Heart right ventricle (tissue), 16 donors: ENCODE results near the gene CDC42BPG. TPM values are rescaled to one million over a fixed set of nuclear protein-coding genes. Genes with fewer than 3 reads are reported as not detected.

Experiments used
- ATAC-seq, 8 donors: fragments of 200-7000 bp; cut with Tn5 transposase; one replicate each; pipeline ENCODE4 v1.9.1; 2020; ENCODE audit warnings: mild to moderate bottlenecking in 8 of 8, moderate library complexity in 8 of 8, moderate number of reproducible peaks in 1 of 8
- DNase-seq, 2 donors: peaks; one replicate each; pipeline ENCODE4 v3.0.0-alpha.2; 2020
- H3K27ac ChIP-seq, 10 donors: fragments of 200-600 bp; sonication (generic) in 2 of 10; one replicate each; pipeline versions ENCODE4 v1.5.0 to v1.8.0; 2020 to 2022; ENCODE audit warnings: mild to moderate bottlenecking in 3 of 10
- H3K27me3 ChIP-seq, 7 donors: fragments of 200-600 bp; one replicate each; pipeline ENCODE4 v1.8.0; 2021 to 2022; ENCODE audit warnings: mild to moderate bottlenecking in 2 of 7
- H3K36me3 ChIP-seq, 9 donors: fragments of 200-600 bp; sonication (generic) in 1 of 9; one replicate each; pipeline versions ENCODE4 v1.5.0 to v1.8.0; 2020 to 2022; ENCODE audit warnings: mild to moderate bottlenecking in 2 of 9
- H3K4me1 ChIP-seq, 9 donors: fragments of 200-600 bp; sonication (generic) in 1 of 9; one replicate each; pipeline versions ENCODE4 v1.5.0 to v1.8.0; 2020 to 2022; ENCODE audit warnings: mild to moderate bottlenecking in 4 of 9
- H3K4me3 ChIP-seq, 10 donors: fragments of 200-600 bp; sonication (generic) in 2 of 10; one replicate each; pipeline versions ENCODE4 v1.5.0 to v1.8.0; 2020 to 2022; ENCODE audit warnings: mild to moderate bottlenecking in 7 of 10, moderate library complexity in 2 of 10
- H3K9me3 ChIP-seq, 11 donors: fragments of 200-600 bp in 10 of 11; sonication (generic) in 2 of 11; one replicate each; pipeline versions ENCODE4 v1.5.0 to v1.8.0; 2013 to 2022; ENCODE audit warnings: mild to moderate bottlenecking in 2 of 11, control low read depth in 1 of 11, moderate library complexity in 1 of 11
- CTCF ChIP-seq, 9 donors: fragments of 200-600 bp; sonication (generic) in 2 of 9; IDR thresholded peaks; one replicate each; pipeline versions ENCODE4 v1.5.0 to v1.8.0; 2021 to 2022; ENCODE audit warnings: antibody characterized with exemption in 9 of 9, mild to moderate bottlenecking in 5 of 9, moderate library complexity in 1 of 9
- WGBS, 2 donors: extraction: QIAGEN DNeasy Blood & Tissue Kit; methylation state at CpG; one replicate each; pipeline ENCODE4 v1.1.7; 2013; ENCODE audit warnings: inconsistent platforms in 1 of 2; 5-methylcytosine and 5-hydroxymethylcytosine counted together
- intact Hi-C, 10 donors: fragments of 100-400 bp; cut with DNase I; formaldehyde crosslinking; loops; one replicate each; pipeline versions ENCODE4 v1.11.1 to v1.14.2; 2022
- polyA plus RNA-seq, 2 donors: library from polyadenylated mRNA; stranded (reverse); fragments of 200-250 nt; gene quantifications; one replicate each; pipeline ENCODE4 v1.2.3, GENCODE V29; 2013
- total RNA-seq, 10 donors: library from RNA; stranded (reverse); fragmentation: NEBNext Ultra II Directional in 3 of 10; extraction: Animal tissue kit (Norgen Biotek cat#: 25700) in 3 of 10; gene quantifications; one replicate each; pipeline versions ENCODE4 v1.2.1 to v1.2.4, GENCODE V29; 2021 to 2023
- donor health status: Arrhythmogenic right ventricular cardiomyopathy.
- donor health status: ischemic (EF 13 %, LVEDD 7.1; RV severe dilation, severe dysfunction).
- donor health status: healthy with polysubstance abuse.
- donor health status: DM: no; HTN: yes; CAD: no.
- donor health status: DM: no; HTN: no; CAD: no.
- donor health status: ischemic (EF 25% LVEDD 6.9; RV normal size, moderate dysfunction).
- donor health status: ischemic (EF 25% LVEDD 5.7; RV mildly dilated, moderate dysfunction).
- donor health status: healthy.
- donor health status: DM: yes; HTN: yes; CAD: no.
- donor health status: Ischemic cardiomyopathy.
- donor health status: ischemic (EF 35%, LVEDD 5.7; RV mildly dilated, moderate dysfunction).
- donor health status: nonischemic (EF 11% LVEDD 7.7; RV severe dilation, severe dysfunction).
- donor health status: DM: yes; HTN: yes; CAD: no.
- donor health status: PGD.
- donor health status: ischemic (EF 29% LVEDD 5.4; RV normal size, mild dysfunction).
- donor health status: nonischemic (EF 23%, LVEDD 6.1; RV moderate dilation, normal function).

CDC42BPG gene
- total and polyA plus RNA-seq, 12 donors = 0.04 to 1.3 (median 0.27) TPM

GRCh38 chr11:64784813-64785581, 59.5 kb downstream of the CDC42BPG start:
- Histone ChIP-seq H3K27ac (no peak overlapping the region), H3K9me3 (no peaks in the 10 kb centered on the region), H3K36me3 (peaks cover 0 to 30% (median 0%) of the 10 kb centered on the region in 9 donors), H3K27me3 (no peaks in the 10 kb centered on the region), H3K4me1 (peaks cover 0 to 5% (median 0%) of the 10 kb centered on the region in 9 donors), H3K4me3 (no peak overlapping the region)
- DNase-seq (no peak), ATAC-seq (no peak)
- no peak for TF ChIP-seq CTCF (IDR thresholded peaks at IDR 0.05)
- WGBS, 2 donors = 91 to 92% methylated on average over 12 of the region's 12 CpGs
- intact Hi-C loops = loop anchor here in 4 of 10 donors (5.0 to 10.0 kb wide), 3 partner anchors 62 to 330 kb away; partner anchors contain the start of genes TM7SF2 (in 1 of the 4) and ZNHIT2 (in 1 of the 4)

DNA sequence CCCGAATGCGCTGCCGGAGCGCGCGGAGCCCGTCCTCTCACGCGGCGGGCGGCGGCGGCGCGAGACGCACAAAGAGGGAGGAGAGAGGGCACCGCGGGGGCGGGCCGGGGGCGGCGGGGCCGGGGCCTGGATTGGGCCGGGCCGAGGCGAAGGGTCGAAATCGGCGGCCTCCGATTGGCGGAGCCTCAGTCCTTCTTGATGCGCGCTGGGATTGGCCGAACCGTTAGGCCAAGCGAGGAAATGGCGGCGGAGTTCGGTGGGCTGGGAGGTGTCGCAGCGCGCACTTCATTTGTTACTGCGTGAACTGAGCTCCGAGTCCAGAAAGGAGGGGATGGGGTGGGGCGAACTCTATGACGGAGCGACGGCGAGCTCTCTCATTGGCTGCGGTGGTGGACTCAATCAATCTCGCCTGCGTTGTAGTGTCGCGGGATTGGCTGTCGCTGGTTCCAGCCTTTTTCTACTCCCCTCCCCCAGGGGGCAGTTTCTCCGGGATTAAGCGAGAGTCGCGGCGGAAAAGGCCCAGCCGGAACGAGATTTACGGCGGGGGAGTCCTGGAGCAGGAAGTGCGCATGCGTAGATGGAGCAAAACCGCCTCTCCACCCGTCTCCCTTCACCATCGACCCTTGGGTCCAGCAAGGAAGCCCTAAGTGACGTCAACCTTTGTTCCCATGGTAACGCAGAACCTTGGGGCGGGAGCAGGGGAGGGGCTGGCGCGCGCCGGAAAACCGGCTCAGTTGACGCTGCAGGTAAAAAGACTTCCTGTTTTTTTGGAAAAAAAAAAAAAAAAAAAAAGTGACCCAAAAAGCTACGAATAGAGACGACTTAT, 65.8 kb downstream of the CDC42BPG start, which contains the start of gene SF1:
Gene SF1, minus strand, starts transcription at position 70 of the 826 bp plus-strand sequence. CDS start 150 bp downstream, outside the sequence.
- Histone ChIP-seq H3K27me3 (no peaks in the 10 kb centered on the region), H3K4me1 (peaks cover 20 to 48% (median 43%) of the 10 kb centered on the region in 9 donors), H3K36me3 (peaks cover 0 to 43% (median 27%) of the 10 kb centered on the region in 9 donors), H3K9me3 (no peaks in the 10 kb centered on the region), H3K4me3 (peak within 1 kb of the TSS; percentile 65 to 99 (median 89)), H3K27ac (peak within 1 kb of the TSS; percentile 98 to 100 (median 100))
- intact Hi-C loops = loop anchor here in 2 of 10 donors (2.0 to 10.0 kb wide), 3 partner anchors 24 to 336 kb away; partner anchors contain the start of genes MAP4K2 (in 1 of the 2), RASGRP2 (in 1 of the 2), TM7SF2 (in 1 of the 2) and ZNHIT2 (in 1 of the 2)
- peak; percentile 94 to 97 (median 96) for ATAC-seq
- peak in 6 of 9 donors; percentile 16 to 52 (median 36) for TF ChIP-seq CTCF (IDR thresholded peaks at IDR 0.05)
- DNase-seq = peak; percentile 96 to 100
- WGBS, 2 donors = 0 to 1% methylated on average over 76 to 79 of the region's 80 CpGs

DNA sequence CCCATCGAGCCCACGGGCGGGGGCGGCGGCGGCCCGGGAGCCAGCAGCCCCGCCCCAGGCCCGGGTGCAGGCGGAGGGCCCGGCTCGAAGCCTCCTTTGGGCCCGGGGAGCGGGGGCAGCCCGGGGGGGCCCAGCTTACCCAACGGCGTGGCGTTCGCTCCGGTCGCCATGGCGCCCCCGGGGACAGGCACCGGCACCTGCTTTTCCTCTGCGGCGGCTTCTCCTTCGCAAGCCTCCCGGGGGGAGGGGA, 66.3 kb downstream of the CDC42BPG start:
- Histone ChIP-seq H3K4me3 (peak overlapping the region; percentile 65 to 99 (median 89)), H3K27me3 (no peaks in the 10 kb centered on the region), H3K36me3 (peaks cover 0 to 49% (median 33%) of the 10 kb centered on the region in 9 donors), H3K4me1 (peaks cover 20 to 53% (median 48%) of the 10 kb centered on the region in 9 donors), H3K9me3 (no peaks in the 10 kb centered on the region), H3K27ac (peak overlapping the region; percentile 98 to 100 (median 100))
- no peak for DNase-seq
- WGBS, 2 donors = 1 to 3% methylated on average over 21 to 28 of the region's 28 CpGs
- intact Hi-C loops = loop anchor here in 2 of 10 donors (2.0 to 10.0 kb wide), 3 partner anchors 25 to 337 kb away; partner anchors contain the start of genes MAP4K2 (in 1 of the 2), RASGRP2 (in 1 of the 2), TM7SF2 (in 1 of the 2) and ZNHIT2 (in 1 of the 2)
- peak in 3 of 8 donors; percentile 0 to 8 (median 2) for ATAC-seq
- no peak for TF ChIP-seq CTCF (IDR thresholded peaks at IDR 0.05)
